Measurements from ENCODE around the gene NAP1L1. TPM values are rescaled to one million over a fixed set of nuclear protein-coding genes. Genes with fewer than 3 reads are reported as not detected.

Gene NAP1L1
- total RNA-seq, 1 experiment from 2014 or later, result 837 TPM

- Histone ChIP-seq H3K9me3 (ENCODE audit: low read depth, low read length, poor library complexity, severe bottlenecking) (no peaks in the 10 kb centered on the region), H3K4me1 (ENCODE audit: insufficient read depth, low read length, poor library complexity, severe bottlenecking) (no peaks in the 10 kb centered on the region), H3K4me3 (ENCODE audit: low read depth, low read length, poor library complexity, severe bottlenecking) (no peak overlapping the region), H3K27ac (ENCODE audit: low read depth, low read length, poor library complexity, severe bottlenecking) (no peak overlapping the region), H3K36me3 (ENCODE audit: insufficient read depth, low read length, poor library complexity, severe bottlenecking) (no peaks in the 10 kb centered on the region), H3K27me3 (replicated peaks; ENCODE audit: insufficient read depth, low read depth, low read length, poor library complexity) (no peaks in the 10 kb centered on the region)
- CTCF ChIA-PET, result no interaction called here
- POLR2A ChIA-PET (ENCODE audit: low non-redundant PET), result no interaction called here
- BruUV-seq (replicated peaks), result no TSS peak
- intact Hi-C loops (cut with micrococcal nuclease; ENCODE audit: unreplicated experiment), result no loop called here
- no peak for DNase-seq (ENCODE audit: low spot score)
- no peak; the same call in 1 of the 2 replicates for TF ChIP-seq CTCF (conservative IDR thresholded peaks at IDR 0.05; ENCODE audit: low read depth, low read length)
These were observed 32.7 kb upstream of the NAP1L1 start for GRCh38 chr12:76117067-76117691.

GRCh38 chr12:76113800-76114757, 29.6 kb upstream of the NAP1L1 start:
- Histone ChIP-seq H3K27me3 (replicated peaks; ENCODE audit: insufficient read depth, low read depth, low read length, poor library complexity) (no peaks in the 10 kb centered on the region), H3K27ac (ENCODE audit: low read depth, low read length, poor library complexity, severe bottlenecking) (no peak overlapping the region), H3K36me3 (ENCODE audit: insufficient read depth, low read length, poor library complexity, severe bottlenecking) (no peaks in the 10 kb centered on the region), H3K9me3 (ENCODE audit: low read depth, low read length, poor library complexity, severe bottlenecking) (no peaks in the 10 kb centered on the region), H3K4me3 (ENCODE audit: low read depth, low read length, poor library complexity, severe bottlenecking) (no peak overlapping the region), H3K4me1 (ENCODE audit: insufficient read depth, low read length, poor library complexity, severe bottlenecking) (no peaks in the 10 kb centered on the region)
- CTCF ChIA-PET, result no interaction called here
- no TSS peak for BruUV-seq (replicated peaks)
- POLR2A ChIA-PET (ENCODE audit: low non-redundant PET), result interaction anchor here (0.6 kb wide), 1 partner anchor 112 kb away, joined by 12 read pairs; no protein-coding TSS in a partner anchor
- DNase-seq (ENCODE audit: low spot score), result no peak
- TF ChIP-seq CTCF (conservative IDR thresholded peaks at IDR 0.05; ENCODE audit: low read depth, low read length) (no peak), EZH2 (IDR thresholded peaks at IDR 0.05; ENCODE audit: borderline replicate concordance, low read depth, low read length, poor library complexity, severe bottlenecking) (no peak)
- intact Hi-C loops (cut with micrococcal nuclease; ENCODE audit: unreplicated experiment), result no loop called here

GRCh38 chr12:76111209-76111749, 26.8 kb upstream of the NAP1L1 start:
- ChIA-PET CTCF (no interaction called here), POLR2A (ENCODE audit: low non-redundant PET) (no interaction called here)
- intact Hi-C loops (cut with micrococcal nuclease; ENCODE audit: unreplicated experiment), result no loop called here

More at GRCh38 chr12:76111209-76111749, 26.8 kb upstream of the NAP1L1 start:
- Histone ChIP-seq H3K4me1 (ENCODE audit: insufficient read depth, low read length, poor library complexity, severe bottlenecking) (no peaks in the 10 kb centered on the region), H3K27me3 (replicated peaks; ENCODE audit: insufficient read depth, low read depth, low read length, poor library complexity) (no peaks in the 10 kb centered on the region), H3K9me3 (ENCODE audit: low read depth, low read length, poor library complexity, severe bottlenecking) (no peaks in the 10 kb centered on the region), H3K36me3 (ENCODE audit: insufficient read depth, low read length, poor library complexity, severe bottlenecking) (no peaks in the 10 kb centered on the region), H3K27ac (ENCODE audit: low read depth, low read length, poor library complexity, severe bottlenecking) (no peak overlapping the region), H3K4me3 (ENCODE audit: low read depth, low read length, poor library complexity, severe bottlenecking) (no peak overlapping the region)
- no peak for DNase-seq (ENCODE audit: low spot score)
- no TSS peak for BruUV-seq (replicated peaks)
- TF ChIP-seq CTCF (conservative IDR thresholded peaks at IDR 0.05; ENCODE audit: low read depth, low read length), result no peak
- TF ChIP-seq EZH2 (IDR thresholded peaks at IDR 0.05; ENCODE audit: borderline replicate concordance, low read depth, low read length, poor library complexity, severe bottlenecking), result no peak

Measured in A673 (cell line).